GM12875 (cell line): ENCODE measurements around the gene ITPRIPL1.

Experiments
- H3K4me3 ChIP-seq: one replicate; pipeline ENCODE4 v1.5.1; 2011; ENCODE audit warnings: low read depth, low read length, control low read depth
- CTCF ChIP-seq: IDR thresholded peaks from 2 replicates; pipeline ENCODE4 v1.5.1; 2011; ENCODE audit warnings: low read depth, mild to moderate bottlenecking, control low read depth, inconsistent platforms, low read length, moderate library complexity, borderline replicate concordance; ENCODE audit not compliant: insufficient read depth

ITPRIPL1 gene

GRCh38 chr2:96330407-96330806 is 5.3 kb downstream of the ITPRIPL1 start:
- H3K4me3 ChIP-seq, result no peak overlapping the region
- TF ChIP-seq CTCF, result no peak

- no peak overlapping the region for H3K4me3 ChIP-seq
- TF ChIP-seq CTCF, result no peak
Observed at GRCh38 chr2:96333708-96334107, 8.6 kb downstream of the ITPRIPL1 start.

GRCh38 chr2:96336104-96336775 is 11.1 kb downstream of the ITPRIPL1 start:
- no peak for TF ChIP-seq CTCF
- peak overlapping the region; percentile 50 for H3K4me3 ChIP-seq

- TF ChIP-seq CTCF, result no peak
- H3K4me3 ChIP-seq, result peak overlapping the region; percentile 50
Observed at GRCh38 chr2:96336873-96337272, 11.8 kb downstream of the ITPRIPL1 start.

- no peak for TF ChIP-seq CTCF
- H3K4me3 ChIP-seq, result no peak overlapping the region
Observed at GRCh38 chr2:96340493-96341414, 15.6 kb downstream of the ITPRIPL1 start.

GRCh38 chr2:96341641-96342040 is 16.5 kb downstream of the ITPRIPL1 start:
- H3K4me3 ChIP-seq, result no peak overlapping the region
- no peak for TF ChIP-seq CTCF
